Endothelial cell (in vitro differentiated cells): ENCODE results near the gene CCL14. TPM values are rescaled to one million over a fixed set of nuclear protein-coding genes. Genes with fewer than 3 reads are reported as not detected.
A peak's percentile ranks its signal among the peaks of the same experiment; 100 is the strongest.

ENCODE experiments used
- DNase-seq: peaks from one replicate; pipeline ENCODE4 v3.0.0; 2021; ENCODE audit warnings: low spot score
- H3K27ac Mint-ChIP-seq: one replicate; pipeline ENCODE4 v1.8.0; 2021; ENCODE audit warnings: mixed read lengths, inconsistent platforms; ENCODE audit not compliant: unreplicated experiment
- H3K27me3 Mint-ChIP-seq: one replicate; pipeline ENCODE4 v1.8.0; 2021; ENCODE audit warnings: mild to moderate bottlenecking, moderate library complexity, mixed read lengths, inconsistent platforms; ENCODE audit not compliant: unreplicated experiment
- H3K36me3 Mint-ChIP-seq: one replicate; pipeline ENCODE4 v1.8.0; 2021; ENCODE audit warnings: mild to moderate bottlenecking, low read depth, mixed read lengths, inconsistent platforms; ENCODE audit not compliant: unreplicated experiment
- H3K4me1 Mint-ChIP-seq: one replicate; pipeline ENCODE4 v1.8.0; 2021; ENCODE audit warnings: mild to moderate bottlenecking, mixed read lengths, inconsistent platforms; ENCODE audit not compliant: unreplicated experiment
- H3K4me3 Mint-ChIP-seq: one replicate; pipeline ENCODE4 v1.8.0; 2021; ENCODE audit warnings: mild to moderate bottlenecking, mixed read lengths, inconsistent platforms; ENCODE audit not compliant: unreplicated experiment
- H3K9me3 Mint-ChIP-seq: one replicate; pipeline ENCODE4 v1.8.0; 2021; ENCODE audit warnings: mixed read lengths, inconsistent platforms; ENCODE audit not compliant: unreplicated experiment
- total RNA-seq: library from RNA; stranded (reverse); fragmentation: NEBNext Ultra II Directional; extraction: Animal tissue kit (Norgen Biotek cat#: 25700); gene quantifications from one replicate; pipeline ENCODE4 v1.2.1, GENCODE V29; 2021; ENCODE audit not compliant: unreplicated experiment
- TF ChIP-seq, protein P1 (sequence below): fragments of 200-600 bp; sonication (generic); IDR thresholded peaks from one replicate; pipeline ENCODE4 v1.5.0; 2021; ENCODE audit warnings: antibody characterized with exemption; ENCODE audit not compliant: unreplicated experiment

CCL14 gene
- total RNA-seq, 1 donor from 2014 or later, result not detected

DNA sequence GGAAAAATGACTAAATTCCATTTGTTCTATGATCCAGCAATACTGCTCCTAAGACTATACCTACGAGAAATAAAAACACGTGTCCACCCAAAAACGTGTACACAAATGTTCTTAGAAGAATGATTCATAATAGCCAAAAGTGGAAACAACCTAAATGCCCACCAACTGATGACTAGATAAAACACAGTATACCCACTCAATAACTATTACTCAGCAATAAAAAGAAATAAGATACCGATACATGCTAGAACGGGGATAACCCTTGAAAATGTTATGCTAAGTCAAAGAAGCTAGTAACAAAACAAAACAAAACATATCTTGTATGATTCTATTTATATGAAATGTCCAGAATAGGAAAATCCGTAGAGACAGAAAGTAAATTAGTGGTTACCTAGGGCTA is 22.9 kb downstream of the CCL14 start:
- Mint-ChIP-seq H3K4me1 (no peaks in the 10 kb centered on the region), H3K4me3 (no peak overlapping the region), H3K36me3 (no peaks in the 10 kb centered on the region), H3K27me3 (no peaks in the 10 kb centered on the region), H3K27ac (no peak overlapping the region), H3K9me3 (no peaks in the 10 kb centered on the region)
- DNase-seq, result no peak
- TF ChIP-seq, protein P1, sequence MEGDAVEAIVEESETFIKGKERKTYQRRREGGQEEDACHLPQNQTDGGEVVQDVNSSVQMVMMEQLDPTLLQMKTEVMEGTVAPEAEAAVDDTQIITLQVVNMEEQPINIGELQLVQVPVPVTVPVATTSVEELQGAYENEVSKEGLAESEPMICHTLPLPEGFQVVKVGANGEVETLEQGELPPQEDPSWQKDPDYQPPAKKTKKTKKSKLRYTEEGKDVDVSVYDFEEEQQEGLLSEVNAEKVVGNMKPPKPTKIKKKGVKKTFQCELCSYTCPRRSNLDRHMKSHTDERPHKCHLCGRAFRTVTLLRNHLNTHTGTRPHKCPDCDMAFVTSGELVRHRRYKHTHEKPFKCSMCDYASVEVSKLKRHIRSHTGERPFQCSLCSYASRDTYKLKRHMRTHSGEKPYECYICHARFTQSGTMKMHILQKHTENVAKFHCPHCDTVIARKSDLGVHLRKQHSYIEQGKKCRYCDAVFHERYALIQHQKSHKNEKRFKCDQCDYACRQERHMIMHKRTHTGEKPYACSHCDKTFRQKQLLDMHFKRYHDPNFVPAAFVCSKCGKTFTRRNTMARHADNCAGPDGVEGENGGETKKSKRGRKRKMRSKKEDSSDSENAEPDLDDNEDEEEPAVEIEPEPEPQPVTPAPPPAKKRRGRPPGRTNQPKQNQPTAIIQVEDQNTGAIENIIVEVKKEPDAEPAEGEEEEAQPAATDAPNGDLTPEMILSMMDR, result no peak

DNA sequence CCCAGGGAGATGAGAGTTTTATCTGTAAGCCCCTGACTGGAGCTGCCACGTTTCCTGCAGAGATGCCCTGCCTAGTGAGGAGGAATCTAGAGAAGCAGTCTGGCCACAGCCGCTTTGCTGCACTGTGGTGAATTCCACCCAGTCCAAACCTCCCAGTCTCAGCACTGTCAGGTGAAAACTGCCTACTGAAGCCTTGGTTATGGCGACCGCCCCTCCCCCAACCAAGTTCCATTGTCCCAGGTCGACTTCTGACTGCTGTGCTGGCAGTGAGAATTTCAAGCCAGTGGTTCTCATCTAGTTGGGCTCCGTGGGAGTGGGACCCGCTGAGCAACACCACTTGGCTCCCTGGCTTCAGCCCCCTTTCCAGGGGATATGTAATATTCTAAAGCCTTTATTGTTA is 32.8 kb downstream of the CCL14 start:
- Mint-ChIP-seq H3K36me3 (no peaks in the 10 kb centered on the region), H3K4me1 (no peaks in the 10 kb centered on the region), H3K27me3 (peaks cover 1% of the 10 kb centered on the region), H3K27ac (no peak overlapping the region), H3K4me3 (no peak overlapping the region), H3K9me3 (no peaks in the 10 kb centered on the region)
- TF ChIP-seq, protein P1, result no peak
- DNase-seq, result no peak

DNA sequence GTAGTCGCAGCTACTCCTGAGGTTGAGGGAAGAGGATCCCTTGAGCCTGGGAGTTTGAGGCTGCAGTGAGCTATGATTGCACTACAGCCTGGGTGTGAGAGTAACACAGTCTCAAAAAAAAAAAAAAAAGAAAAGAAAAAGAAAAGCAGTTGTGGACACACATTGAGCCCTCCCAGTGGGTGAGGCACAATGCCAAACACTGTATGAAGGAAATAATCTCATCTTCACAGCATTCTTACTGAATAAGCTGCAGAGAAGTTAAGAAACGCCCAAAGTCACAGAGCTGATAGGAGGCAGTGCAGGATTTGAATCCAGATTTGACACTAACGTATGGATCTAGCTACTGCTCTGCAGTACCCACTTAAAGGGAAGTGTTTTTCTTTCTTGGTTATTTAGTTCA is 37.1 kb downstream of the CCL14 start:
- H3K36me3 Mint-ChIP-seq, result no peaks in the 10 kb centered on the region
- DNase-seq, result no peak
- no peak overlapping the region for H3K27ac Mint-ChIP-seq
- no peaks in the 10 kb centered on the region for H3K4me1 Mint-ChIP-seq
- no peak overlapping the region for H3K4me3 Mint-ChIP-seq
- peaks cover 2% of the 10 kb centered on the region for H3K27me3 Mint-ChIP-seq
- no peaks in the 10 kb centered on the region for H3K9me3 Mint-ChIP-seq
- TF ChIP-seq, protein P1, result no peak

DNA sequence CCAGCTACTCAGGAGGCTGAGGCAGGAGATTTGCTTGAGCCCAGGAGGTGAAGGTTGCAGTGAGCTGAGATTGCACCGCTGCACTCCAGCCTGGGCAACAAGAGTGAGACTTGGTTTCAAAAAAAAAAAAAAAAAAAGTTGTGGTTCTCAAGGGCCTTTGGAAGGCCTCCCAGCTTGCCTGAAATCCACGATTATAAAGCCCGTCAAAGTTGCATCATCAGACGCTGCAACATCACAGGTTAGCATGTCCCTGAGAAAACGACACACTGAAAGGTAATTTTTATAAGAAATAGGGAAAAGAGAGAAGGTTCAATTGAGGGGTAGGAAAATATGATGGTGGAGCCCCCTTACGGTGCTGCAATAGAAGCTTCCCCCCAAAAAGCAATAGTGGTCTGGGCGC is 38.4 kb downstream of the CCL14 start:
- H3K9me3 Mint-ChIP-seq, result no peaks in the 10 kb centered on the region
- H3K4me1 Mint-ChIP-seq, result no peaks in the 10 kb centered on the region
- H3K27ac Mint-ChIP-seq, result no peak overlapping the region
- TF ChIP-seq, protein P1, result no peak
- H3K4me3 Mint-ChIP-seq, result no peak overlapping the region
- no peak for DNase-seq
- no peaks in the 10 kb centered on the region for H3K36me3 Mint-ChIP-seq
- H3K27me3 Mint-ChIP-seq, result peaks cover 2% of the 10 kb centered on the region

DNA sequence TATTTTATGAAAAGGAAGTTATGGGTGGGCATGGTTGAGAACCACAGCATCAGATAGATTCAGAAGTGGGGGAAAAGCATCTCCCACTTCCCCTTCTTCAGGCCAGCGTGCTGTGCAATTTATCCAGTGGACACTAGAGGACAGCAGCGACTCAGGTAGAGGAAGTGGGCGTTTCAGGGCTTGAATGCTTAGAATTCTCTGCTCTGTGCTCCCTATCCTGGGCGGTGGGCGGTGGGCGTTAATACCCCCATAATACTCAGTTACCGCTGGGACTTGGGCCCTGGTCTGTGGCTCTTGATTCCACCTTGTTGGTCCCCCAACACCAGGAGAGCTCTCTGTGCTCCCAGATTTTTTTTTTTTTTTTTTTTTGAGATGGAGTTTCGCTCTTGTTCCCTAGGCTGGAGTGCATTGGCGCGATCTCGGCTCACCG is 39.4 kb downstream of the CCL14 start:
- peak; percentile 68 for DNase-seq
- no peak overlapping the region for H3K4me3 Mint-ChIP-seq
- TF ChIP-seq, protein P1, result peak; percentile 60
- H3K27me3 Mint-ChIP-seq, result peaks cover 2% of the 10 kb centered on the region
- H3K36me3 Mint-ChIP-seq, result no peaks in the 10 kb centered on the region
- no peaks in the 10 kb centered on the region for H3K9me3 Mint-ChIP-seq
- H3K27ac Mint-ChIP-seq, result no peak overlapping the region
- no peaks in the 10 kb centered on the region for H3K4me1 Mint-ChIP-seq
